Smooth muscle cell (in vitro differentiated cells): Measurements from ENCODE around the gene FHOD3. TPM values are rescaled to one million over a fixed set of nuclear protein-coding genes. Genes with fewer than 3 reads are reported as not detected.

Source experiments
- DNase-seq: peaks from one replicate; lab custom pipeline; 2025; ENCODE audit not compliant: unreplicated experiment; lab: John Stamatoyannopoulos, UW
- H2AFZ ChIP-seq: fragments of 200-600 bp; sonication (generic); 2 replicates; pipeline ENCODE4 v1.6.0; 2016; ENCODE audit warnings: antibody characterized with exemption, low read depth, mild to moderate bottlenecking
- H3F3A ChIP-seq: fragments of 200-600 bp; sonication (generic); 2 replicates; pipeline ENCODE4 v1.6.0; 2017; ENCODE audit warnings: antibody characterized with exemption, low read depth
- H3K27ac ChIP-seq: fragments of 200-600 bp; sonication (generic); 2 replicates; pipeline ENCODE4 v1.5.1; 2016; ENCODE audit warnings: low read depth, mild to moderate bottlenecking
- H3K27me3 ChIP-seq: fragments of 200-600 bp; sonication (generic); 2 replicates; pipeline ENCODE4 v1.6.1; 2016; ENCODE audit warnings: low read depth, mild to moderate bottlenecking
- H3K36me3 ChIP-seq: fragments of 200-600 bp; sonication (generic); 2 replicates; pipeline ENCODE4 v1.5.1; 2016; ENCODE audit warnings: low read depth
- H3K4me1 ChIP-seq: fragments of 200-600 bp; sonication (generic); 2 replicates; pipeline ENCODE4 v1.5.1; 2016; ENCODE audit warnings: low read depth
- H3K4me2 ChIP-seq: fragments of 200-600 bp; sonication (generic); 2 replicates; pipeline ENCODE4 v1.6.0; 2016; ENCODE audit warnings: mild to moderate bottlenecking
- H3K4me3 ChIP-seq: fragments of 200-600 bp; sonication (generic); 2 replicates; pipeline ENCODE4 v1.5.1; 2016; ENCODE audit warnings: mild to moderate bottlenecking
- H3K79me2 ChIP-seq: fragments of 200-600 bp; sonication (generic); 2 replicates; pipeline ENCODE4 v1.6.0; 2016; ENCODE audit warnings: low read depth, mild to moderate bottlenecking
- H3K9ac ChIP-seq: fragments of 200-600 bp; sonication (generic); 2 replicates; pipeline ENCODE4 v1.6.0; 2016; ENCODE audit warnings: low read depth
- H3K9me3 ChIP-seq: fragments of 200-600 bp; sonication (generic); replicated peaks from 2 replicates; pipeline ENCODE4 v1.5.1; 2016; ENCODE audit warnings: low read depth
- H4K20me1 ChIP-seq: fragments of 200-600 bp; sonication (generic); 2 replicates; pipeline ENCODE4 v1.6.0; 2016; ENCODE audit warnings: low read depth
- CTCF ChIP-seq: fragments of 200-600 bp; sonication (generic); IDR thresholded peaks from 2 replicates; pipeline ENCODE4 v1.5.1; 2017; ENCODE audit warnings: borderline replicate concordance, mild to moderate bottlenecking, antibody characterized with exemption; ENCODE audit not compliant: insufficient read depth, poor library complexity, severe bottlenecking
- WGBS: methylation state at CpG from one replicate; pipeline ENCODE4 v1.1.7; 2016; ENCODE audit warnings: low lambda C conversion rate; 5-methylcytosine and 5-hydroxymethylcytosine counted together
- polyA plus RNA-seq: library from polyadenylated mRNA; unstranded; fragments of >200 nt; fragmentation: Nextera tagmentation; extraction: Ambion mirVana; gene quantifications from 2 replicates; pipeline ENCODE4 v1.2.1, GENCODE V29; 2016
- total RNA-seq: library from RNA; depleted of rRNA; stranded (reverse); fragments of >200 nt; gene quantifications from 2 replicates; pipeline ENCODE4 v1.2.3, GENCODE V29; 2014

Gene FHOD3
- total and polyA plus RNA-seq, 2 experiments from 2014 or later, result 6.3 to 19.4 TPM

- H3F3A ChIP-seq, result no peaks in the 10 kb centered on the region
- no peak for TF ChIP-seq CTCF
- H3K4me3 ChIP-seq, result no peak overlapping the region
- H3K4me2 ChIP-seq, result no peak overlapping the region
- H3K4me1 ChIP-seq, result no peaks in the 10 kb centered on the region
- H3K79me2 ChIP-seq, result no peaks in the 10 kb centered on the region
- no peak overlapping the region for H3K9ac ChIP-seq
- H4K20me1 ChIP-seq, result no peaks in the 10 kb centered on the region
- H2AFZ ChIP-seq, result no peak overlapping the region
- no peak overlapping the region for H3K27ac ChIP-seq
- no peaks in the 10 kb centered on the region for H3K36me3 ChIP-seq
- WGBS, result 85% methylated on average over 6 of the region's 6 CpGs
- peaks cover 27% of the 10 kb centered on the region for H3K27me3 ChIP-seq
- H3K9me3 ChIP-seq, result peaks cover 1% of the 10 kb centered on the region
- DNase-seq, result no peak
Observed at GRCh38 chr18:36283448-36283847, 14.1 kb upstream of the FHOD3 start.

- Histone ChIP-seq H3K27me3 (peaks cover 18% of the 10 kb centered on the region), H2AFZ (no peak overlapping the region), H3K9ac (no peak overlapping the region), H3K4me2 (no peak overlapping the region), H3K4me3 (no peak overlapping the region), H3F3A (no peaks in the 10 kb centered on the region), H3K36me3 (no peaks in the 10 kb centered on the region), H3K27ac (no peak overlapping the region), H3K9me3 (peaks cover 6% of the 10 kb centered on the region), H4K20me1 (no peaks in the 10 kb centered on the region), H3K79me2 (no peaks in the 10 kb centered on the region), H3K4me1 (no peaks in the 10 kb centered on the region)
- TF ChIP-seq CTCF, result no peak
- WGBS, result 70% methylated on average over 4 of the region's 4 CpGs
- no peak for DNase-seq
Observed at GRCh38 chr18:36284268-36284667, 13.2 kb upstream of the FHOD3 start.

- Histone ChIP-seq H3K4me2 (no peak overlapping the region), H3K79me2 (no peaks in the 10 kb centered on the region), H3K9ac (no peak overlapping the region), H3K36me3 (no peaks in the 10 kb centered on the region), H3K27ac (no peak overlapping the region), H4K20me1 (no peaks in the 10 kb centered on the region), H3K9me3 (peaks cover 6% of the 10 kb centered on the region), H3F3A (no peaks in the 10 kb centered on the region), H3K4me3 (no peak overlapping the region), H3K4me1 (no peaks in the 10 kb centered on the region), H3K27me3 (peaks cover 13% of the 10 kb centered on the region), H2AFZ (no peak overlapping the region)
- DNase-seq, result no peak
- peak; percentile 90 for TF ChIP-seq CTCF
- 36% methylated on average over 6 of the region's 6 CpGs for WGBS
Observed at GRCh38 chr18:36284671-36285295, 12.7 kb upstream of the FHOD3 start.

GRCh38 chr18:36287653-36288052 is 9.9 kb upstream of the FHOD3 start:
- Histone ChIP-seq H3K27me3 (no peaks in the 10 kb centered on the region), H3K27ac (no peak overlapping the region)
- no peak for DNase-seq

More at GRCh38 chr18:36287653-36288052, 9.9 kb upstream of the FHOD3 start:
- H2AFZ ChIP-seq, result no peak overlapping the region
- no peak overlapping the region for H3K9ac ChIP-seq
- H3K4me2 ChIP-seq, result no peak overlapping the region
- H3K79me2 ChIP-seq, result no peaks in the 10 kb centered on the region
- no peak overlapping the region for H3K4me3 ChIP-seq
- 94% methylated on average over 2 of the region's 2 CpGs for WGBS
- no peaks in the 10 kb centered on the region for H3K4me1 ChIP-seq
- H3K9me3 ChIP-seq, result peaks cover 6% of the 10 kb centered on the region
- no peaks in the 10 kb centered on the region for H3F3A ChIP-seq
- H3K36me3 ChIP-seq, result no peaks in the 10 kb centered on the region
- no peak for TF ChIP-seq CTCF
- no peaks in the 10 kb centered on the region for H4K20me1 ChIP-seq
